Activated CD4-positive, alpha-beta T cell treated with anti-CD3 and anti-CD28 coated beads for 36 hours (primary cell): ENCODE data around the gene GBGT1. TPM values are rescaled to one million over a fixed set of nuclear protein-coding genes. Genes with fewer than 3 reads are reported as not detected.

Source experiments
- ATAC-seq: fragments of 200-7000 bp; cut with Tn5 transposase; one replicate; pipeline ENCODE4 v1.10.0; 2021; ENCODE audit warnings: mild to moderate bottlenecking, moderate library complexity
- CTCF ChIA-PET: fragments of 350-600 bp; sonication (Branson Sonifier 250); formaldehyde crosslinking; loops from one replicate; lab custom pipeline; 2021; ENCODE audit warnings: antibody characterized with exemption; lab: Charles Lee
- POLR2A ChIA-PET: fragments of 350-600 bp; sonication (Branson Sonifier 250); formaldehyde crosslinking; loops from one replicate; lab custom pipeline; 2021; ENCODE audit warnings: antibody characterized with exemption, inconsistent platforms; lab: Charles Lee
- DNase-seq: peaks from one replicate; pipeline ENCODE4 v3.0.0-alpha.2; 2020
- H3K27ac Mint-ChIP-seq: one replicate; pipeline ENCODE4 v1.8.0; 2021; ENCODE audit warnings: mixed read lengths
- H3K27me3 Mint-ChIP-seq: one replicate; pipeline ENCODE4 v1.8.0; 2021; ENCODE audit warnings: mixed read lengths
- H3K36me3 Mint-ChIP-seq: one replicate; pipeline ENCODE4 v1.8.0; 2021; ENCODE audit warnings: low read depth, mixed read lengths
- H3K4me1 Mint-ChIP-seq: one replicate; pipeline ENCODE4 v1.8.0; 2021; ENCODE audit warnings: mixed read lengths
- H3K4me3 Mint-ChIP-seq: one replicate; pipeline ENCODE4 v1.8.0; 2021; ENCODE audit warnings: mild to moderate bottlenecking, moderate library complexity, mixed read lengths
- H3K9me3 Mint-ChIP-seq: one replicate; pipeline ENCODE4 v1.8.0; 2021; ENCODE audit warnings: low read depth, mixed read lengths
- intact Hi-C, 2 experiments: fragments of 100-400 bp; cut with DNase I in 1 of 2; cut with micrococcal nuclease in 1 of 2; formaldehyde crosslinking; loops; one replicate each; pipeline versions ENCODE4 v1.14.2 to v1.15.1; 2022 to 2024; cut with DNase I, micrococcal nuclease
- total RNA-seq, 2 experiments: library from RNA; stranded (reverse); gene quantifications; one replicate each; pipeline ENCODE4 v1.2.3, GENCODE V29; 2021

The GBGT1 gene
- total RNA-seq, 2 experiments from 2014 or later = 3.8 to 4.8 TPM

- no peak for ATAC-seq
- Mint-ChIP-seq H3K4me1 (peaks cover 4% of the 10 kb centered on the region), H3K9me3 (no peaks in the 10 kb centered on the region), H3K4me3 (no peak overlapping the region), H3K36me3 (no peaks in the 10 kb centered on the region), H3K27ac (no peak overlapping the region), H3K27me3 (peaks cover 4% of the 10 kb centered on the region)
- POLR2A ChIA-PET = no interaction called here
- CTCF ChIA-PET = interaction anchor here (0.9 to 1.3 kb wide), 2 partner anchors 8 to 11 kb away, joined by 3 to 7 read pairs; no protein-coding TSS in a partner anchor
- no peak for DNase-seq
- intact Hi-C loops = no loop called here
These were observed 30.9 kb upstream of the GBGT1 start for GRCh38 chr9:133194597-133194996.

DNA sequence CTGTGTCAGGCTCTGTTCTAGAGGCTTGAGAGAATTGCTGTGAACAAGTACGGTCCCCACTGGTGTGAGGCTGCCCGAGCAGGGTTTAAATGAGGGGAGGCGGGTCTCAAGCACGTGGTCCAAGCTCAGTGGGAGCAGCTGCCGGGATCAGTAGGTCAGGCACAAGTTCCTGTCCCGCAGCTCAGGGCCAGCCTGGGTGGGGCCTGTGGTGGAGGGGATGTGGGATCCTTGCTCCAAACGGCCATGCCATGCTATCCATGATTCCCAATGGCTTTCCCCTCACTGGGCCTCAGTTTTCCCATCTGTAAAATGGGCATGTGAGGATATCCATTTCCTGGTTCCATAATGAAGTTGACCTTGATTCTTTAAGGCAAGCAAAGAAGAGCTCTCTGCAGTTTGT is 28.3 kb upstream of the GBGT1 start:
- no peak for ATAC-seq
- Mint-ChIP-seq H3K4me3 (no peak overlapping the region), H3K27me3 (peaks cover 2% of the 10 kb centered on the region), H3K36me3 (no peaks in the 10 kb centered on the region), H3K4me1 (no peaks in the 10 kb centered on the region), H3K9me3 (no peaks in the 10 kb centered on the region), H3K27ac (no peak overlapping the region)
- ChIA-PET CTCF (no interaction called here), POLR2A (no interaction called here)
- intact Hi-C loops = no loop called here
- no peak for DNase-seq

- Mint-ChIP-seq H3K4me1 (peaks cover 11% of the 10 kb centered on the region), H3K36me3 (no peaks in the 10 kb centered on the region), H3K4me3 (no peak overlapping the region), H3K9me3 (no peaks in the 10 kb centered on the region), H3K27me3 (peaks cover 5% of the 10 kb centered on the region), H3K27ac (no peak overlapping the region)
- DNase-seq (no peak), ATAC-seq (no peak)
- CTCF ChIA-PET = interaction anchor here (0.9 to 1.3 kb wide), 6 partner anchors 9 to 297 kb away, joined by 3 to 4 read pairs (median 3); no protein-coding TSS in a partner anchor
- POLR2A ChIA-PET = no interaction called here
- intact Hi-C loops = loop anchor here (5.0 to 10.0 kb wide), 3 partner anchors 47 to 227 kb away; partner anchors contain the start of genes REXO4 (in 1 of the 2) and SURF6 (in 1 of the 2)
These were observed 26.1 kb upstream of the GBGT1 start for GRCh38 chr9:133189826-133190225.

DNA sequence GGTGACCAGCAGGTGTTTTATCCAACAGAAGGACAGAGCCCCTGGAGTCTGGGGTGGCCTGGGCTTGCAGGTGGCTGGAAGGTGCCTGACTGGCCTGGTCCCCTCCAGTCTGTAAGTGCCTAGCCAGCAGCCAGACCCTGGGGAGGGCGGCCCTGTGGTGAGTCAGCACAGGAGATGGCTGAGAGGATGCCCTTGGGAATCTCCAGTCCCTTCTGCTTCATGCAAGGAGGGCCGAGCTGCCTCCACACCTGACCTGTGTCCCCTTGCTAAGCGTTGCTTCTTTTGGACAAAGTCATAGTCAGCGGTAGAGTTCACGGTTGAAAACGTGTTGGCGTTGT is 25.1 kb upstream of the GBGT1 start:
- no peak overlapping the region for H3K4me3 Mint-ChIP-seq
- no peak for DNase-seq
- ChIA-PET POLR2A (no interaction called here), CTCF (interaction anchor here (0.6 to 3.0 kb wide), 6 partner anchors 9 to 298 kb away, joined by 3 to 17 read pairs (median 6); no protein-coding TSS in a partner anchor)
- H3K27me3 Mint-ChIP-seq = peaks cover 7% of the 10 kb centered on the region
- H3K9me3 Mint-ChIP-seq = no peaks in the 10 kb centered on the region
- ATAC-seq = no peak
- peaks cover 14% of the 10 kb centered on the region for H3K4me1 Mint-ChIP-seq
- intact Hi-C loops = loop anchor here (5.0 to 10.0 kb wide), 3 partner anchors 48 to 228 kb away; partner anchors contain the start of genes REXO4 (in 1 of the 2) and SURF6 (in 1 of the 2)
- no peak overlapping the region for H3K27ac Mint-ChIP-seq
- no peaks in the 10 kb centered on the region for H3K36me3 Mint-ChIP-seq

- DNase-seq = no peak
- no peak for ATAC-seq
- ChIA-PET CTCF (interaction anchor here (0.6 to 3.1 kb wide), 11 partner anchors 9 to 572 kb away, joined by 3 to 17 read pairs (median 4); no protein-coding TSS in a partner anchor), POLR2A (no interaction called here)
- Mint-ChIP-seq H3K36me3 (no peaks in the 10 kb centered on the region), H3K27me3 (peaks cover 10% of the 10 kb centered on the region), H3K4me3 (no peak overlapping the region), H3K9me3 (no peaks in the 10 kb centered on the region), H3K27ac (no peak overlapping the region), H3K4me1 (peaks cover 18% of the 10 kb centered on the region)
- intact Hi-C loops = loop anchor here (5.0 to 10.0 kb wide), 3 partner anchors 49 to 229 kb away; partner anchors contain the start of genes REXO4 (in 1 of the 2) and SURF6 (in 1 of the 2)
These were observed 24.5 kb upstream of the GBGT1 start for GRCh38 chr9:133188006-133188842.

DNA sequence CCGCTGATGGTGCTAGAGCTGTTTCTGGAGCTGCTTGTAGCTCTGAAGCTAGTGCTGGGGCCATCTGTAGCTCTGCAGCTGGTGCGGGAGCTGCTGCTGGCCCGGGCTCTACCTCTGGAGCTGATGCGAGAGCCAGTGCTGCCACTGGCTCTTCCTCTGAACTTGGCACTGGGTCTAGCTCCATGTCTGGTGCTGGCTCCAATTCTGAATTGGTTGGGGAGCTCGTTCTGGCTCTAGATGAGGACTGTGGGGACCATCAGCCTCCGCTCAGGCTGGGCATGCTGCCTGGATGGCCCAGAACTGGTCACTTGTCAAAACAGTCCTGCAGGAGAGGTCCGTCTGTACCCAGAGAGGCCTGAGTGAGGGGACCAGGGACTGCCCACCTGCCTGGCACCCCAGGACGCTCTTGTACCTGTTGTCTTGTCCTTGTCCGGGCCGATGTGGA is 23.9 kb upstream of the GBGT1 start:
- no peaks in the 10 kb centered on the region for H3K36me3 Mint-ChIP-seq
- POLR2A ChIA-PET = no interaction called here

DNA sequence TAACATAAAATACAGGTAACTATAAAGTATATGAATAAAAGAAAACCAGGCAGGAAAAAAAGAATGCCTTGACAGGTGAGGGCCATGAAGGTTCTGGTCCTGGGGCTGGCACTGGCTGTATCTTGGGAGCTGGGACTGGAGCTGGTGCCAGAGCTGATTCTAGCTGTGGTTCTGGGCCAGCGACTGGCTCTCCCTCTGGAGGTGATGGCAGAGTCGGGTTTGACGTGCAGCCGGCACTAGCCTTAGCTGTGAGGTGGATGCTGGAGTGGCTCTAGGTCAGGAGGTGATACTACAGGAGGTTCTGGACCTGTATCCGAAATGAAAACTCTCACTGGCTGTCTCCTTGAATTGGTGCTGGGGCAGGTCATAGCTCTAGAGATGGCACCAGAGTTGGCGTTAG is 23.0 kb upstream of the GBGT1 start:
- H3K27ac Mint-ChIP-seq = no peak overlapping the region
- no peaks in the 10 kb centered on the region for H3K9me3 Mint-ChIP-seq
- POLR2A ChIA-PET = interaction anchor here (0.7 to 1.5 kb wide), 2 partner anchors 53 to 184 kb away, joined by 3 to 4 read pairs; no protein-coding TSS in a partner anchor

More for the DNA sequence above, 23.9 kb upstream of the GBGT1 start:
- H3K4me3 Mint-ChIP-seq = no peak overlapping the region
- CTCF ChIA-PET = interaction anchor here (0.5 to 3.1 kb wide), 20 partner anchors 7 to 571 kb away, joined by 3 to 20 read pairs (median 4); no protein-coding TSS in a partner anchor
- DNase-seq (no peak), ATAC-seq (no peak)
- H3K9me3 Mint-ChIP-seq = no peaks in the 10 kb centered on the region
- intact Hi-C loops = loop anchor here (2.0 to 10.0 kb wide), 6 partner anchors 50 to 299 kb away; partner anchors contain the start of genes SURF6 (in 2 of the 2) and REXO4 (in 1 of the 2)
- peaks cover 14% of the 10 kb centered on the region for H3K27me3 Mint-ChIP-seq
- peaks cover 23% of the 10 kb centered on the region for H3K4me1 Mint-ChIP-seq
- H3K27ac Mint-ChIP-seq = no peak overlapping the region

GRCh38 chr9:133184971-133185370 is 21.3 kb upstream of the GBGT1 start:
- H3K27ac Mint-ChIP-seq = no peak overlapping the region

More for the DNA sequence above, 23.0 kb upstream of the GBGT1 start:
- intact Hi-C loops = loop anchor here (1.0 to 10.0 kb wide), 7 partner anchors 51 to 300 kb away; partner anchors contain the start of genes SURF6 (in 2 of the 2) and REXO4 (in 1 of the 2)
- Mint-ChIP-seq H3K4me3 (no peak overlapping the region), H3K36me3 (no peaks in the 10 kb centered on the region), H3K27me3 (peaks cover 14% of the 10 kb centered on the region), H3K4me1 (peaks cover 23% of the 10 kb centered on the region)
- ATAC-seq (no peak), DNase-seq (no peak)
- CTCF ChIA-PET = interaction anchor here (0.5 to 3.1 kb wide), 28 partner anchors 8 to 309 kb away, joined by 3 to 20 read pairs (median 4); no protein-coding TSS in a partner anchor

GRCh38 chr9:133182151-133182550 is 18.4 kb upstream of the GBGT1 start:
- Mint-ChIP-seq H3K27ac (no peak overlapping the region), H3K4me3 (no peak overlapping the region), H3K27me3 (peaks cover 12% of the 10 kb centered on the region), H3K9me3 (no peaks in the 10 kb centered on the region), H3K4me1 (peaks cover 23% of the 10 kb centered on the region), H3K36me3 (no peaks in the 10 kb centered on the region)
- DNase-seq = no peak
- CTCF ChIA-PET = interaction anchor here (0.6 to 2.1 kb wide), 5 partner anchors 18 to 299 kb away, joined by 3 to 10 read pairs (median 4); no protein-coding TSS in a partner anchor
- POLR2A ChIA-PET = no interaction called here
- intact Hi-C loops = loop anchor here in 1 of 2 experiments (10.0 kb wide), 1 partner anchor 153 kb away; the partner anchor contains the start of gene SURF6
- no peak for ATAC-seq

More at GRCh38 chr9:133184971-133185370, 21.3 kb upstream of the GBGT1 start:
- Mint-ChIP-seq H3K4me1 (peaks cover 23% of the 10 kb centered on the region), H3K4me3 (no peak overlapping the region), H3K36me3 (no peaks in the 10 kb centered on the region), H3K9me3 (no peaks in the 10 kb centered on the region), H3K27me3 (peaks cover 14% of the 10 kb centered on the region)
- CTCF ChIA-PET = interaction anchor here (0.9 to 3.1 kb wide), 13 partner anchors 8 to 302 kb away, joined by 3 to 20 read pairs (median 9); partner anchors contain the start of gene SLC2A6
- intact Hi-C loops = loop anchor here (1.0 to 10.0 kb wide), 5 partner anchors 52 to 232 kb away; partner anchors contain the start of genes REXO4 (in 1 of the 2) and SURF6 (in 1 of the 2)
- DNase-seq (peak; percentile 70), ATAC-seq (peak; percentile 54)
- POLR2A ChIA-PET = no interaction called here

- no peaks in the 10 kb centered on the region for H3K36me3 Mint-ChIP-seq
- peaks cover 12% of the 10 kb centered on the region for H3K27me3 Mint-ChIP-seq
- H3K4me3 Mint-ChIP-seq = no peak overlapping the region
- intact Hi-C loops = loop anchor here in 1 of 2 experiments (10.0 kb wide), 1 partner anchor 153 kb away; the partner anchor contains the start of gene SURF6
- peaks cover 23% of the 10 kb centered on the region for H3K4me1 Mint-ChIP-seq
- DNase-seq = no peak
- no peak for ATAC-seq
- CTCF ChIA-PET = interaction anchor here (0.6 to 2.1 kb wide), 10 partner anchors 8 to 1295 kb away, joined by 3 to 9 read pairs (median 4); no protein-coding TSS in a partner anchor
- H3K9me3 Mint-ChIP-seq = no peaks in the 10 kb centered on the region
- POLR2A ChIA-PET = no interaction called here
- no peak overlapping the region for H3K27ac Mint-ChIP-seq
These were observed 17.8 kb upstream of the GBGT1 start for GRCh38 chr9:133181561-133181960.
